Daoy (cell line): ENCODE measurements around the gene PLD1. TPM values are rescaled to one million over a fixed set of nuclear protein-coding genes. Genes with fewer than 3 reads are reported as not detected.
"Not testable (repeated sequence)": the region's sequence is repeated elsewhere in the genome, so short reads cannot be mapped to it uniquely, and the experiment has no call there.

Experiments
- DNase-seq: peaks from one replicate; pipeline ENCODE4 v3.0.0-alpha.2; 2015; ENCODE audit warnings: low read depth
- total RNA-seq: library from RNA; depleted of rRNA; stranded (reverse); fragments of >200 nt; shearing (Covaris generic); gene quantifications from 2 replicates; pipeline ENCODE4 v1.2.3, GENCODE V29; 2014

The PLD1 gene
- total RNA-seq, 1 experiment from 2014 or later = 5.7 TPM

DNA sequence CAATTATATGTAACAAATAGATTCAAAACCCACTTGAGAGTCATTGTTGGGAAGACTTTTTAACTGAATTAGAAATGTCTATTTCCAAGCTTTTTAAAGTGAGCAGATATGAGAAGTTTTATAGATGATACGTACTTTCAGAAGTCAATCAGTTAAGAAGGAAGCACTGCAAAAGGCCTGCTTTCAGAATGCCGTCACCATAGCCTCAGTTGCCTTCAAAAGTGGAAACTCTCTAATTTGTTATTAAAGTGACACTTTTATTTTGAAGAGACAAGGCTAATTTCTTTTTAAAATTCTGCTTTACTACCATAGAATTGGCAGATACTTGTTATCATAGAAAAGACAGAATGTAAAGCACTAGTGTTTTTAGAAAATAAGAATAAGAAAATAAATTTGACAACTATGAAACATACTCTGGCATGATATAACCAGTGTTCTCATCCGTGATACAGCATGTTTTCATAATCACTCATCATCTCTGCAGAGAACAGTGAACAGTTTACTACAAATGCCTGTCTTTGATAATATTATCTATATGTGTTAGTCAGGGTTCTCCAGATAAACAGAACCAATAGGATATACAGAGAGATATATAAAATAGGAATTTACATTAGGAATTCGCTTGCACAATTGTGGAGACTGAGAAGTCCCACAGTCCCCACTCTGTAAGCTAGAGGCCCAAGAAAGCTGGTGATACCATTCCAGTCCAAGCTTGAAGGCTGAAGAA, 7.0 kb upstream of the PLD1 start:
- DNase-seq = no peak

DNA sequence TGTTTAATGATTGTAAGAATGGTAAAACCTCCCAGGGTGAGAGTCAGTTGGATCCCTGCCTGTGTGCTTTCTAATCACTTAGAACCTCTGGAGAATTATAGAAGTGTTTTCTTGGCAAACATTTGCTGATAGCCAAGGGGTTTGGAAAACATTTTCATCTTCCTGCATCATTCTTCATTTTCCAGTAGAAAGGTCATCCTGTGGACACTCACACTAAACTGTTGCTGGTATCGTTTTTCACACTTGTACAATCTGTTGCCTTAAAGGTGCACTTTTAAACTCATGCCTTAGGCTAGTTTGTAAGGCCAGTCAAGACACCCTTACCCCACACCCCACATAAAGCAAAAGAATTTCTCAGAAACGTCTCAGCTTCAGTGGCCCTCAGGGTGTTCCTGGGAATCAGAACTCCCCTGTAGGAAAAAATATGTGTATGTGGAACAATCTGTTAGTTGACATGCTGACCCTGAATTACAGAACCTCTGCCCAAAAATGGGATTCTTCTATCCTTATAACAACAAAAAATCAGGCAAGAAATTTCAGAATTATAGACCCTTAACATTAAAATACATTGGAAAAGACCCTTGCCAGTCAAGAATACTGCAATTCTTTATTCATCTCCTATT, 5.8 kb upstream of the PLD1 start:
- DNase-seq = no peak

- not testable (repeated sequence) for DNase-seq
These were observed 4.4 kb upstream of the PLD1 start for GRCh38 chr3:171814662-171815061.

DNA sequence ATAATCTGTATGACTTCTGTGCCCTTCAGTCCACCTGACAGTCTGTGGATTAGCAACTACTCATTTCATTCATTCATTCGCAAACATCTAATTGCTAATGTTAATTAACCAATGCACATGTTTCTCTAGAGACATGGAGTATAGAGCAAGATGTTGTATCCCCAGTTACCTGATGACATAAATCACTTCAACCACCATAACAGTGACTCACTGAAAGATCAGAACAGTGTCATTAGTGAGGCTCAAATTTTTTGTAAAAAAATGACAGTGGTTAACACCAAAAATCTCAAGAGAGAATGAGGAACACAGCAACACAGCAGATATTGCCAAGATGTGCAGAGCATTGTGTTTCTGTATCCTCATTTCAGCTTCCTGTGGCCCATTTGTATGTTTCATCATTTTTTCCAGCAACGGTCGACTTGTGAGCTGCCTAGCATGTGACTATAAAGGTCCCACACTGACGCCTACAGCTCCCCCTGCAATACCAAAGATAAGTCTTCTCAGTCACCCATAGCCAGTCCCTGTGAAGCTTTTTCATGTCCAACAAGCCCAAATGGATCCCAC, 3.7 kb upstream of the PLD1 start:
- peak; percentile 71 for DNase-seq

- DNase-seq = no peak
These were observed 3.1 kb upstream of the PLD1 start for GRCh38 chr3:171813278-171813896.

DNA sequence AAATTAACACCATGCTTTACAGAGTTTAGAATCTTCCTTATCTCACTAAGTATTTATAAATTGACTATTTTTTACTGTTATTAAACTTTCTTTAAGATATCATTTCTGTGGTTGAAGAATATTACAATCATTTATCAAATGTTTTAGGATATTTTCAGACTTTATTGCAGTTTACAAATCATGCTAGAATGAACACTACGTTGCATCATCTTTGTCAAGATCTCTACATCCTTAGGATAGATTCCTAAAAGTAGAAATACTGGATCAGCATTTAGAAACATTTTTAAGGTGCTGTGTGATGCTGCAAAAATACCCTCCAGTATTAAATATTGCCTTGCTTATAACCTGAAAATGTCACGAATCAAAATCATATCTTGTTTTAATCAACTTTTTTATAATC, 2.5 kb upstream of the PLD1 start:
- no peak for DNase-seq

DNA sequence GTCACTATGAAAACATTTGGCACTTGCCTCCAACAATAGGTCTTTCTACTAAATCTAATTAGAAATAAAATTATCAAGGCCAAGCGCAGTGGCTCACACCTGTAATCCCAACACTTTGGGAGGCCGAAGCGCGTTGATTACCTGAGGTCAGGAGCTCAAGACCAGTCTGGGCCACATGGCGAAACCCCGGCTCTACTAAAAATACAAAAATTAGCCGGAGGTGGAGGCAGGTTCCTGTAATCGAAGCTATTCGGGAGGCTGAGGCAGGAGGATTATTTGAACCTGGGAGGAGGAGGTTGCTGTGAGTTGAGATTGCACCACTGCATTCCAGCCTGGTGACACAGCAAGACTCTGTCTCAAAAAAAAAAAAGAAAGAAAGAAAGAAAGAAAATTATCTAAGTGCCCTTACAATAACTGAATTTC, 1.6 kb upstream of the PLD1 start:
- peak; percentile 77 for DNase-seq

DNA sequence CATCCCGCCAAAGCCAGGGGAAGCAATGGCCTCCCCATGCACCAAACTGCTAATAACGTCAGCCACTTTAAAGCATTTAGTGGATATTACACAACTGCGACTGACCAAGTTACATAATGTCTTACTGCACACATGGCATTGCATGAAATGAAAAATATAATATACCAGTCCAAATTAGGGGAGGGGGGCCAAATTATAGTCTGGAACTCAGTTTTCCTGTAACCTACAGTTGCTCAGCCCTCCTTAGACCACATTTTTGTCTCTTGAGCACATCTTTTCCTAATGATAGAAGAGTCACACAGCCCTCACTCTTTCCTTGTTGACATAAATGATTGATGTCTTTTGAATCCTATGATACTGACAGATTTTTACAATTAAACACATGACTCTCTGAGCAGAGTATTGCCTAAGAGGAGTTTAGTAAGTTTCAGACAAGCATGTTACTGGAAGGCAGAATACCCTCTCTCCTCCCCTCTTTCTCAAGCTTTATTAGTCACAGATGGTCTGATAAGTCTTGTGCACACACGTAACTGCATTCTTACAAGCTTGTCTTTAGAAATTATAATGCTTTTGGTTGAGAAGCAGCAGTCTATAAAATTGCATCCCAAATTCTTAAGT, 1.1 kb upstream of the PLD1 start:
- DNase-seq = peak; percentile 81

DNA sequence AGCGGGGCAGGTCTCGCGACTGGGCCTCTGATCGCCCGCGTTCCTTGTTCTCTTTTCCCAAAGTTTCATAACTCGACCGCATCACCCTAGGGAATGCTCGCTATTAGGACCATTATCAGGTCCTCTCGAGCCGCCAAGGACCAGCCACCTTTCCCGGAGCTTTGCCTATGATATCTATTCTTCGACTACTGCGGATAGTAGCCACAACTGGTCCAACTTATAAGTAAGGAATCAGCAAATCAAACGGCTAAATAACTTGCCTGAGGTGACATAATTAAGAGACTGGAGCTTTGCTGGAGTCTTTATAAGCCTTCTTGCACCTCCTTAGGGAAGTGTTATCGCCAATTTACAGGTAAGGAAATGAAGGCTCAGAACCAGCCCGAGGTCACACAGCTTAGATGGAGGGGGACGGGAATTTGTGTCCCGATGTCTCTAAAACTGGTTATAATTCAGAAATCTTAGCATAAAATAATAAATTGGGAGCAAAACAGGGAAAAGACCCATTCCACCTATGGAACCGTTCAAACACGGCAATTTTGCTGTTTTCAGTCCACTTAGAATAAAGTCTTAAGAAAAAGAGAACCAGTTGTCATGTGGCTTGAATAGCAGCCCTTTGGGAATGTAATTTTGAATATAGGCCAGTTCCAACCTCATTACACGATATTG, 479 bp upstream of the PLD1 start:
- DNase-seq = no peak

DNA sequence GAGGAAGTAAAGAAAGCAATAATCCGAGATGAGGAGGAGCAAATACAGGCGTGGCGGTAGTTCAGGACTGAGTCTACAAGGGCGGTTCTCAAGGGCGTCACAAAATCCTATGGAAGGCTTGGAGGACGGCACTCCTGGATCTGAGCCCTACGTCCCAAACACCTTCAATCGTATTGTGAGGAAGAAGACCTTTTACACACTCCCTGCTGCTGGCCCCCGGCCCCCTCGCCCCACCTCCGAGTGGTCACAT, 747 bp downstream of the PLD1 start:
- DNase-seq = no peak

GRCh38 chr3:171807806-171808205, 2.5 kb downstream of the PLD1 start:
- no peak for DNase-seq

DNA sequence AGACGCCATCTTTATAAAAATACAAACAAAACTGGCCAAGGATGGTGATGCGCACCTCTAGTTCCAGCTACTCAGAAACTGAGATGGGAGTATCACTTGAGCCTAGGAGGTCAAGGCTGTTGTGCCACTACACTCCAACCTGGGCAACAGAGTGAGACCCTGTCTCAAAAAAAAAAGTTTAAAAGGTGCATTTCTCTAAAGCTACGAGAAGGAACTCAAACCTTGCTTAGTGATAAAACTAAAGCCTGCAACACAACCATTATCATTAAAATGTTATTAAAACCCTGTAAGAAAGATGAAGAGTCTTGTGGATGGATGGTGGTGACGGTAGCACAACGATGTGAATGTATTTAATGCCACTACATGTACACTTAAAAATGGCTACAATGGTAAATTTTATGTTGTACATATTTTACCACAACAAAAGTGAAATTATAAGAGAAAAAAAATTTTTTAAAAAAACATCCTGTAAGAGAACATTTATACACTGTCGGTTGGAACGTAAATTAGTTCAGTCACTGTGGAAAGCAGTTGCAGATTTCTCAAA, 3.1 kb downstream of the PLD1 start:
- DNase-seq = no peak

DNA sequence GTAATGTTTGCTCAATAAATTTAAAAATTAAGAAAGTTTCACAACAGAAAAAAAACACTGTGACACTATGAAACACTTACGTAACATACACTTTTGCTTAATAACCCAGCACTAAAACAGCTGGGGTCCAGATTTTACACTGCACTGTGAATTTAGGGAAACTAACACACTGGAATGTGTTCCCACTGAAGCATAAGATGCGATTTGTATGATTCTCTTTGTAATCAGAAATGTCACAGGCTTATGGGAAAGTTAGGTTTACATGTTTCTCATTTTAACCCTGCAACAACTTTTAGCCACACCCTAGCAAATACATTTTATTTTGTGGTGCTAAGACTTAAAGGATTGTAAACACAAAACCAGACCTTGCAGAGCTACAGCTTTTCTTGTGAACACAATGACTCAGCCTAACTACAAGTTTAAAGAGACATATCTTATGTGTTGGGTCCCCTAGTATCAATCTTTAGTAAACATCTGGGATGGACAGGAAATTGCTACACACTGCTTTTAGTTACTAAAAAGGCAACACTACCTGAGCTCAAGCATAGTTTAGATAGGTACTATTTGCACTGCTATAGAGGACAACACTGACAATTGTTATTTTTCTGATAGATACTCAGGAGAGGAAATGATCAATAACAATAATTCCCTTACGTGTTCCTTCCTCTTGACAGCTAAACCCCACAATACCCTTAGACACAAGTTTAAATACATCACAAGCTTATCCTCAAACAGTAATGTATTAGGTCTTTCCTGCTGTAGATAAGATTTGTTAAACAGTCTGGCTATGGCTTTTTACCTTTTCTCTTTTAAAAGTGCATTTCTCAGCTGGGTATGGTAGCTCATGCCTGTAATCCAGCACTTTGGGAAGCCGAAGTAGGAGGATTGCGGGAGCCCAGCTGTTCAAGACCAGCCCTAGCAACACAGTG, 3.8 kb downstream of the PLD1 start:
- DNase-seq = no peak

DNA sequence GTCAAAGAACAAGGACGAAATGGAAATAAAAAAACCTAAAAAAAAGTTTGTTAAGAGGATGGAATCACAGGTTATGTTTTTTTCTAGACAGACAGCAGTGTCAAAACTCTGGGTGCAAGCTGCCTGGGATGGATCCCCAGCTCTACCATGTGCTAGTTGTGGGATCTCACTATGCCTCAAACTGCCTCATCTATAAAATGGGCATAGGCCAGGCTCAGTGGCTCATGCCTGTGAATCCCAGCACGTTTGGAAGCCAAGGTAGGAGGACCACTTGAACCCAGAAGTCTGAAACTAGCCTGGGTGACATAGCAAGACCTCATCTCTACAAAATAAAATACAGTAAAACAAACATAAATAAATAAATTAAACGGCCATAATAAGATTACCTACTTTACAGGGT, 4.6 kb downstream of the PLD1 start:
- no peak for DNase-seq

DNA sequence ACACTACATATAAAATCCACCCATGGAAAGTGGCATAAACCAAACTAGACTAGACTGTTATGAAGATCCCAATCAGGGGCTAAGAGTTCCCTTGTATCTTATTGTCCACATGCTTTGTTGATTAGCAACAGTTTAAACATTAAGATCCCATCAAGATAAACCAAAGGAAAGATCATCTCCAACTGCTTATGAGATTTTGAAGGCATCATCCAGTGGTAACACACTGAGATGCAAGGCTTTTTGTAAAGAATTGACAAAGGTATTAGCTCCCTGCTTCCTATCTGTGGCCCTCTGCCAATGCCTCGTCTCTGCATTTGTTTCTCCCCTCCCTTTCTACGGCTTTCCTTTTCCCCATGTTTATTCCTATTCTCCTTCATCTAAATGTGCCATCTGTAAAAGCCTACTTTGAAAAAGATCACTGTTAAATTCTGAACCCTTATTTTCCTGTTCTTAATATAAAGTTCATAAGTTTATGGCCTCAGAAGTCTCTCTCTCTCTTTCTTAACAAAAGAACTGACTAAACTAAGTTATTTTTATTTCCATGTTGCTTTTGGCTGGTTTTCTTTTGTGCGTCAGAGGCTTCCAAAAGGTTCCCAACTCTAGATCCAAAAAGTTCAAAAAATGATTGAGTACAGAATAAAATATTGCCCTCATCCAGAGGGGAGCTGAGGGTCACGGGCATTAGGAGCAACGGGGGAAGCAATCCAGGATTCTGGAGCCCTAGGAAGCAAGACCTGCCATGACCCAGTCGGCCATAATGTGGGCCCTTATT, 5.5 kb downstream of the PLD1 start:
- DNase-seq = no peak

GRCh38 chr3:171803044-171803443, 7.2 kb downstream of the PLD1 start:
- DNase-seq = no peak

DNA sequence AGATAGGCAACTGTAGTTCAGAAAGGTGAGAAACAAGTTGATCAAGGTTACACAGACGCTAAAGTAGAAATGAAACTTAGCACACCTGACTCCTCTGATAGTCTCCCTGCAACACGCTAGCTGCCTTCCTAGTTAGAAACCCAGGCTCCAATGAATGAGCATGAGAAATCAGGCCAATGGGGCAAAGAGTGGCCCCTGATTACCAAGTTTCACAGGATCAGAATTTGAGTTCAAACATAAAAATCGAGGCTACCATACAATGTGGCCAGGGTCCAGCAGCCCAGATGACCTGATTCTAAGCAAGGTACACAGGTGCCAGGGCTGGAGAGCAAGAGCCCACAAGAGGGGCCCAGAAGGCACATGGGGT, 7.7 kb downstream of the PLD1 start:
- DNase-seq = no peak

DNA sequence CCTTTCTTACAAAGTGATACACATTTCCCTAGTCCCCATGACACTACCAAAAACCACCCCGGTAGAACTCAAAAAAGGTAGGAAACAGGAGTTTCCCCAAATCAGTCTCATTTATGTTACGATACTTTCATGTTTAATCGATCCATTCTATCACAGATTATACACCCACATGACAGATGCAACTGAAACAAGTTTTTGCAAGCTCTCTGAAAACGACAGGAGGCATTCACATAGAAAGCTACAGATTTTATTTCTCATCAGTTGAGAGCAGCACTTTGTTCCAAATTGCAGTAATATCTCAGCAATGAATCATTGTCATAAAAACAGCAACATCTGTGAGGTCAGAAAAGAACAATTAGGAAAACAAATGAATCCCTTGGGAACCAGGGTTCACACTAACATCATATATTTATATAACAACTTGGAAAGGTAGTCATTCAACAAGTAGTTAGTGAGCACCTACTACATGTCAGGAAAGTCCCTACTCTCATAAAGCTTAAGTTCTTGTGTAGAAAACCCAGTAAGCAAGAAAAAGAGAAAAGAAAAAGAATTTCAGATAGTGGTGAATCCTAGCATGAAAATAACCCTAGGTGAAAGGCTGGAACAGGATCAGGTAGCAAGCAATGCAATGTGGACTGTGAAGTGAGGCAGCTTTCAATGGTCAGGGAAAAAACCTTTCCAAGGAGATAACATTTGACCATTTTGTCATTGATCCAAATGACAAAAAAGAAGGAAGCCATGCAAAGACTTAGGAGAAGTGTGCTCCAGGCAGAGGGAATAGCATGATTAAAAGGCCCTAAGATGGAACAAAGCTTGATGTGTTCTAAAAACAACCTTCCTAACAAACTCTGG, 8.3 kb downstream of the PLD1 start:
- DNase-seq = peak; percentile 82

- DNase-seq = no peak
These were observed 10.8 kb downstream of the PLD1 start for GRCh38 chr3:171799501-171799900.
